GM18858 (cell line): ENCODE data around the gene IGF2BP2.
"Not testable (repeated sequence)": the region's sequence is repeated elsewhere in the genome, so short reads cannot be mapped to it uniquely, and the experiment has no call there.

Experiments
- ATAC-seq: cut with Tn5 transposase; IDR thresholded peaks from one replicate; pipeline ENCODE4 v1.9.1; 2021; ENCODE audit not compliant: unreplicated experiment

IGF2BP2 gene

DNA sequence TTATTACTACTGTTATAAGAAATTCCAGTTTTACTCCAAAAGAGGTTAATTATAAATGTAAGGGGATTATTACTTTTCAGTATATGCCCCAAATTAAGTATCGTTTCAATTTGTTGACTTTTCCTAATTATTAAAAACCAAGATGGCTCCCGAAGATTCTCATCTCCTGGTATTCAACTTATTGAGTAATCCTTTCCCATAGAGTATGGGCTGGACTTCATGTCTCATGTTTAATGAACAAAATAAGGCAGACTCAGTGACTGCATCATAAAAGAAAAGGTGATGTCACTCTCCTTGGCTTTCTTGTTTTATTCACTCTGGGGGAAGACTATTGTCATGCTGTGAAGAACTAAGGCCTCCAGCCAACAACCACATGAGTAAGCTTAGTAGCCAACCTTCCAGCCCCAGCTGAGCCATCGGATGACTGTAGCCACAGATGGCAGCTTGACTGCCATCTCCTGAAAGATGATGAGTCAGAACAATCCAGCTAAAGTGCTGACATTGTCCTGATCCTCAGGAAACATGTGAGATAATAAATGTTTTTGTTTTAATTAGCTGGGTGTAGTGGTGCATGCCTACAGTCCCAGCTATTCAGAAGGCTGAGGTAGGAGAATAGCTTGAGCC, 17.3 kb downstream of the IGF2BP2 start:
- ATAC-seq = no peak

DNA sequence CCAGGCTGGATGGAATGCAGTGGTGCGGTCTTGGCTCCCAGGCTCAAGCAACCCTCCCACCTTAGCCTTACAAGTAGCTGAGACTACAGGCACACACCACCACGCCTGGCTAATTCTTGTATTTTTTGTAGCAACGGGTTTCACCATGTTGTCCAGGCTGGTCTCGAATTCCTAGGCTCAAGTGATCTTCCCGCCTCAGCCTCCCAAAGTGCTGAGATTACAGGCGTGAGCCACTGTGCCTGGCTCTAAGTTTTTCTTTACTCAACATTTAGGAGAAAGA, 26.1 kb downstream of the IGF2BP2 start:
- not testable (repeated sequence) for ATAC-seq

DNA sequence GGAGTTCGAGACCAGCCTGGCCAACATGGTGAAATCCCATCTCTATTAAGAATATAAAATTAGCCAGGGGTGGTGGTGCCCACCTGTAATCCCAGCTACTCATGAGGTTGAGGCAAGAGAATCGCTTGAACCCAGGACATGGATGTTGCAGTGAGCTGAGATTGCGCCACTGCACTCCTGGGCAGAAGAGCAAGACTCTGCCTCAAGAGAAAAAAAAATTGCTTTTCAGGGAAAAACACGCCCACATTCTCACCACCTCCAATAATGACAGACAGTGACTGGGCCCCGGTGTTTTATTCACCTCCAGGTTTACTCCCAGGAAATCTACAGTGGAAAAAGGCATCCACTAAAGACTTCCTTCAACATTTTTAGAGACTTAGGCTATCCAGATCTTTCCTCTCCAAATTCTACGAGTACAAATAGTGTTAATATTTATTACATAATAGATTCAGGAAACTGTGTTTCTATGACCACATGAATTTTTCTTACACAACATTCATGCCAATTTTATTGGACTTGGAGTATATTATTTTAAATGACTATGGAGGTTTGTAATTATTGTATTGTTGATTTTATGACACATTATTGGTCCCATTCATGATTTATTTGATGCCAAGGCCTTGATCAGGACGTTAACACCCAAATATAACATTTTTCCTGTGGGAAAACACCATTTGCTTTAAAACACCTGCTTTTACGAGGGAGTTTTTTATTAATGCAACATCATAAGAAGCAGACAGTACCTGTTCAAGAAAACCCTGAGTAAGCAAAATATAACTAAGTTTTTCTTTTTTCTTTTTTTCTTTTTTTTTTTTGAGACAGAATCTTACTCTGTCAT, 26.6 kb downstream of the IGF2BP2 start:
- no peak for ATAC-seq

DNA sequence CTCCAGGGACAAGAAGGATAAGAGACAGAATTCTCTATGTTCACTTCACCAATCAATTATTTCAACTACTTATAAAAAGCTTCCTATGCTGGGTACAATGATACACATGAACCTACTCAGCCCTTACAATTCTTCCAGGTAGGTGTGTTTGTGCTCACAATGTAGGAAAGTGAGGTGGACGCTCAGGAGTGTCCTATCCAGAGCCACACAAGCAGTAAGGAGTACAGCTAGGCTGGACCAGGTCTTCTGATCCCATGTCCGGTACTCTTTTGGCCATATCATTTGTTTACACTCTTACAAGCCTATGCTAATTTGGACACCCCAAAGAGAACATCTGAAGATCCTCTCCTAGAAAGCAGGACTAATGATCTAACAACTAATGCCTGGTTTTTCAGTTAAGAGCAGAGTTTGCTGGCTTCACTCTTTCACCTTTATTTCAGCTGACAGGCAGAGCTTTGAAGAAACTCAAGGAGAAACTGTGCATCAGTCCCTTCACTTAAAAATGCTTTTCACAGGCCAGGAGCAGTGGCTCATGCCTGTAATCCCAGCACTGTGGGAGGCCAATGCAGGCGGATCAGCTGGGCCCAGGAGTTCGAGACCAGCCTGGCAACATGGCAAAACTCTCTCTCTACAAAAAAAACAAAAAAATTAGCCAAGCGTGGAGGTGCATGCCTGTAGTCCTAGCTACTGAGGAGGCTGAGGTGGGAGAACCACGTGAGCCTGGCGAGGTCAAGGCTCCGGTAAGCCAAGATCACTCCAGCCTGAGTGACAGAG, 27.5 kb downstream of the IGF2BP2 start:
- ATAC-seq = no peak

DNA sequence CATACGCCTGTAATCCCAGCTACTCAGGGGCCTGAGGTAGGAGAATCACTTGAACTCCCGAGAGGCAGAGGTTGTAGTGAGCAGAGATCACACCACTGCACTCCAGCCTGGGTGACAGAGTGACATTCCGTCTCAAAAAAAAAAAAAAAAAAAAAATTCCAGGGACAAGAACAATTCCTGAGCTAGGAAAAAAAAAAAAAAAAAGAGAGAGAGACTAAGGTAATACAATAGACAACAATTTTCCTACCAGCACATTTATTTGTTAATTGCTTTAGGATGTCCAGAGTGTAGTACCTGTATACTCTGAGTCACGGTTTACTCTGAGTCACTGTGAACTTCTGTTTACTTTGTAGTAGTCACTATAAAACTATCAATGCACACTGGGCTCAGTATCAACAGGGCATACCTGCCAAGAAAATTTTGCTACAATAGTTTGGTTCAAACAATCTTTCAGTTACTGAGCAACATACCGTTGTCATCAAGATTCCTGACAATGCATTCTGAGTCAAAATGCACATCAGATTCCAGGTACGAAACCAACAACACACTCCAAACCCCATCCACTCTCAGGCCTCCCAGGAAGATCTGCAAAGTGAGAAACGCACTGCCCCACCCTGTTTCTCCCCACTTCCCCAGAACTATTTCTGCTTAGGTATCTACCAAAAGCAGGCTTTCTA, 28.3 kb downstream of the IGF2BP2 start:
- no peak for ATAC-seq

DNA sequence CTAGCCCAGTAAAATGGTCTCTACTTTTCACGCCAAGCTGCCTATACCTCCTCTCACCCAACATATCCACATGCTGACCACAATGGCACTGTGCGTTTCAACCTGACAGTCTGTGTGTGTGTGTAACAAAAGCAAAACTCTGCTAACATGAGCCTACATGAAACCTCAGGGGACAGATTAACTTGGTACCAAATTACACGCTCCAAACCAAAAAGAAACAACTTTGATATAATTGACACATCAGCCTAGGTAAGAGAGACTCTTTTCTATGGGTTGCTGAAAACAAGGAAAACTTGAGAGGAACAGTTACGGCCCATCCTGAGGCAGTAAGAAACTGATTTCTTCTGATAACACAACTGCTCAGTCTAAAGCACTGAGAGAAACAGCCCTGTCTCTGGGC, 31.5 kb downstream of the IGF2BP2 start:
- ATAC-seq = no peak

DNA sequence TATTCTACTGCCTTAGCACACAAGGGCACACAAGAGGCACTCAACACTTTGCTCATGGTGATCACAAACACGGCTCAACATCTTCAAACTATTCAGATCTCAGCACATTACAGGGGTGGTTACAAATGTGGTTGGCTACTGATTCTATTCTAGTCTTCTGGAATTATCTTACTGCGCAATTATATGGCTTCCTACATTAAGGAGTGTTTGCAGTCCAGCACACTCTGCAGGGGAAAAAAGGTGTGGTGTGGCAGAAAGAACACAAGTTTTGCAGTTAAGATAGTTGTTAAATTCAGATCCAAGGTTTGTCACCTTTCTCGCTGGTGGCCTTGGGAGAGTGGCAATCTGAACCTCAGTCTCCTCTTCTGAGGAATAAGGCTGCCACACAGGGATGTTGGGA, 31.9 kb downstream of the IGF2BP2 start:
- ATAC-seq = no peak

DNA sequence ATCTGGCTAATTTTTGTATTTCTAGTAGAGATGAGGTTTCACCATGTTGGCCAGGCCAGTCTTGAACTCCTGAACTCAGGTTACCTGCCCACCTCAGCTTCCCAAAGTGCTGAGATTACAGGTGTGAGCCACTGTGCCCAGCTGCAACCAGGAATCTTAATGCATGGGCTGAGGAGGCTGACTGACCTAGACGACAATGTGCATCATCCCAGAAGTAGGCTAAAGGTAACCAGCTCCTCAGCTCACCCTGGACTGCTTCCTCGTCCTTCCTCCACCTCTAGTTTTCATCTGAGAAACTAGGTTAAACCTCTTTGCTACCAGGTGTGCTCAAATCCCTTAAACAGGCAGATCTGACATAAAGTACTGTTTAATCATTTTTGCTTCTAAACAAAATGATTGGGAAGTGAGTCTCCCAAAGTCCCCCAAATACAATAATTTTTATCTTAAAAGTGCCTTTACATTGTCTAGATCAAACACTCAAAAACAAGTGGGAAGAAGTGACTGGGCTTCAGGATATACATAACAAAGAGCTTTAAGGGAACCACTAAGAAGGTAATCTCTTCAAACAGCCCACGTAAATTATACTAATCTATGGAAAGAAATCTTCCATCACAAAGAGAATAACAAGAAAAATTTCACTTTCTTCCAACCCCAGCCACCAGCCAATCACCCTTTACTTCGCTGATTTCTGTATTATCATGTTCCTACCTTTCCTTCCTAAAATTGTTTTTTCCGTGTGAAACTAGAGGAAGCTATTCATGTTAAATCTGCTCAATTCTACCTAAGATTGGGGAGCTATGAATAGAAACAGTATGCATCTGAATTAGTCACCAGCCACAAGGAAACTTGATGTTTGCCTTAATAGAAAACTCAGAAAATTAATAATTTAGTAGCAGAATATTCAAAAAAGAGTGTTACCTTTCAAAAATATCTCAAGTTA, 34.7 kb downstream of the IGF2BP2 start:
- no peak for ATAC-seq

DNA sequence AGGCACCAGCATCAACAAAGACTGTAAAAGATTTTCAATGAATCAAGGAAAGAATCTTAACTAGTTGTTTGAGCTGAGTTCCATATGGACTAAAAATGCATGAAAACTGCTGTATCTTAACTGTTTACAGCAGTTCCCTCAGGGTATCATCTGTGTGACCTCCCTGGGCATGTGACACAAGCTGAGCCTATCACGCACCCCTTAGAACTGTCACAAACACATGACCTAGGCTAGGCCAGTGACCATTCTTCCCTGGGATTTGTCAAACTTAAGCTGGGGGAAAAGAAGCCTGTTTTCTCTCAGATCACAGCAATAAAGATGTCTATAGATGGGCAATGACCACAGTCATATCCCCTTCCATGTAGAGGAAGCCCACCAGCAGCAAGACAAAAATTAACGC, 35.7 kb downstream of the IGF2BP2 start:
- no peak for ATAC-seq

DNA sequence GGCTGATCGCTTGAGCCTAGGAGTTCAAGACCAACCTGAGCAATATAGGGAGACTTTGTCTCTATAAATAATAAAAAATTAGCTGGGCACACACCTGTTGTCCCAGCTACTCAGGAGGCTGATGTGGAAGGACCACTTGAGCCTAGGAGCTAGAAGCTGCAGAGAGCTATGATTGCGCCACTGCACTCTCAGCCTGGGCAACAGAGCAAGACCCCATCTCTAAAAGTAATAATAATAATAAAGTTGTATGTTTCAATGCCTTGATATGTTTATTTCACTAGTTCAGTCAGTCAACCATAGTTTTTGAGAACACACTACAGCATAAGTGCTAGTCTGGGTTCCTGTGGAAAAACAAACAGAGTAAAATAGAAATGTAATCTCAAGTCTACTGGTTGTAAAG, 36.5 kb downstream of the IGF2BP2 start:
- no peak for ATAC-seq

DNA sequence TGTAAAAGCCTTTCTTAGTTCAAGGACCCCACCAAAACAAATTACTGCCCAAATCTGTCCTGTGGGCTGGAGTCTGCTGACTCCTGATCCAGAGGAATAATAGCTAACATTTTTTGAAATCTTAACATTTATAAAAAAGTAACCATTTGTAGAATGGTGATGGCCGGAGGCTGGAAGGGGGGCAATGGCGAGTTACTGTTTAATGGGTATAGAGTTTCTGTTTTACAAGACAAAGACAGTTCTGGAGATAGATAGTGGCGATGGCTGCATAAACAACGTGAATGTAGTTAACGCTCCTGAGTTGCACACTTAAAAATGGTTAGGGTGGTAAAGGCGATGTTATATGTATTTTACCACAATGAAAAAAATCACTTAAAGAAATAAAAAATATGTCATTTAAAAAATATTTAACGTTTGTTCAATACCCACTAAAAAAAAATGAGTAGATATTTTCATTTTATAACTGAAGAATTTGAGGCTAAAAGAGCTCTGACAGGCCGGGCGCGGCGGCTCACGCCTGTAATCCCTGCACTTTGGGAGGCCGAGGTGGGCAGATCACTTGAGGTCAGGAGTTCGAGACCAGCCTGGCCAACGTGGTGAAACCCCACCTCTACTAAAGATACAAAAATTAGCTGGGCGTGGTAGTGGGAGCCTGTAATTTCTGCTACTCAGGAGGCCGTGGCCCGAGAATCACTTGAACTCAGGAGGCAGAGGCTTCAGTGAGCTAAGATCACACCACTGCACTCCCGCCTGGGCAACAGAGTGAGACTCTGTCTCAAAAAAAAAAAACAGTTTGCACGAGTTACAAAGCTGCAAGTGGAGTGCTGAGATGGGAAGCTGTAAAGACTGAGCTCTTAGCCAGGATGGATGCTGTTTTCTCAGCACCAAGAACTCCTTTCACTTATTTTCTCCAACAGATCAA, 37.6 kb downstream of the IGF2BP2 start:
- ATAC-seq = no peak

DNA sequence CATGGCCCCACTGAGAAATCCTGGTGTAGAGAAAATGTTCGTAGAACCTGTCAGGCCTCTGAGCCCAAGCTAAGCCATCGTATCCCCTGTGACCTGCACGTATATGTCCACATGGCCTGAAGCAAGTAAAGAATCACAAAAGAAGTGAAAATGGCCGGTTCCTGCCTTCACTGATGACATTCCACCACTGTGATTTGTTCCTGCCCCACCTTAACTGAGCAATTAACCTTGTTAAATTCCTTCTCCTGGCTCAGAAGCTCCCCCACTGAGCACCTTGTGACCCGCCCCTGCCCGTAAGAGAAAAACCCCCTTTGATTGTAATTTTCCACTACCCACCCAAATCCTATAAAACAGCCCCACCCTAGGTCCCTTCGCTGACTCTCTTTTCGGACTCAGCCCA, 38.6 kb downstream of the IGF2BP2 start:
- not testable (repeated sequence) for ATAC-seq

DNA sequence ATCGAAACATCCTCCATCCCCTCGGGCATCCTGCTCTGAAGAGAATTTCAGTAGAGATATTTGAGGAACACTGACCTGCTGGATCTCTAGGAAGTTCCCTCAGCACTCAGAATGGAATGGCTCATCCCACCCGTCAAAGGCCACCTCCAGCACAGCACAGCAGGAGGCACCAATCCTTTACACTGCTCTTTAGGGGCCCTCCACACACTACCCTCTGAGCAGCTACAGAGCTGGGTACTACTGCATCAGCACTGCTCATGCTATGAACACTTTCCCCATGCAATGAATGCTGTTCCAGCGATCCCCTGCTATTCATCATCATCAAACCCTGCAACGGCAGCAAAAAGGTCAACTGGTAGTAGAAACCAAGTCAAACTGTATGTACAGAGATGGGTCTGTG, 40.5 kb downstream of the IGF2BP2 start:
- ATAC-seq = no peak

DNA sequence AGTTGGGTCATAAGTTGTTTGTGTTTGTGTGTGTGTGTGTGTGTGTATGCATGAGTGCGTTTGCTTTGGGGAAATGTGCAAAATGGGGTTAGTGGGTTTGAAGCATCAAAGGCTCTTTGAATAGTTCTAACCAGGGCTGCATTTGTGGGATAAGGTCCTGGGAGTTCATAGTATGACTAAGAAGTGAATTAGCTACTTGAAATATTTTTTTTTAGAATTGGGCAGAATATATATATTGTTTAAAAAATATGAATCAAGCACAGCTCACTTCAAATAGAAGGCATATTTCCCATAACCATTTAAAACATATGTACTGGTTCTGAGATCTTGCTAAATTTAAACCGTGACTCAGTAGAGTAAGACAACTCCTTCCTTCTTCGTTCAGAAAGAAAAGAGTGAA, 43.1 kb downstream of the IGF2BP2 start:
- ATAC-seq = no peak

DNA sequence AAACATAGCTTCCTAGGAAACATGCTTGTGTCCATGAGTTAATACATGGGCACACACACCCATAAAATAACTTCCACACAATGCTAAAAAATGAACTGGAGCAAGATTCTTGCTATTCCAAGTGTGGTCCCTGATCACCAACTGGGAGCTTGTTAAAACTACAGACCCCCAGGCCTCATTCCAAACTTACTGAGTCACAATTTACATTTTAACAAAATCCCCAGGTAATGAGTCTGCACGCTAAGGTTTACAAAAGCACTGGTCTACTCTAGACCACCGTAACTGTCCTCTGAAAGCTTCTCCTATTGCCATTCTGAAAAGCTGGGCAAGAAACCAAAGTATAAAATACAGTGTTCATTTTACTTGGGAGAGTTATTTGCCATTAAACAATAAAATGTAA, 45.4 kb downstream of the IGF2BP2 start:
- no peak for ATAC-seq

DNA sequence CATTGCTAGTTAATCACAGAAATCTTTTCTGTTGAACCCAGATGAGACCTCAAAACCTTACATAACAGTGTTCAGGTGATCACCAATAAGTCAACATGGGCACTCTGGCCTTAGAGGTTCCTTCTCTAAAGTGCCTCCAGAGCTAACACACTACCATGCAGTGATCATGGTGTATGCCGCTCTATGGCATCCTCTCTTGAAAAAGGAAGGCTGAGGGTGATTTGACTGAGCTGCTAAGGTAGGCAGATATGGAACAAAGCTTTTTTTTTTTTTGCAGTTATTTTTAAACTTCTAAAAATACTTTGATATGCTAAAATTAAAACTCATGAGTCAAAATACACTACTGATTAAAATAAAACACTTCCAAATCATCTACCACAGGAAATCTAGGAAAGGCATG, 46.0 kb downstream of the IGF2BP2 start:
- no peak for ATAC-seq

DNA sequence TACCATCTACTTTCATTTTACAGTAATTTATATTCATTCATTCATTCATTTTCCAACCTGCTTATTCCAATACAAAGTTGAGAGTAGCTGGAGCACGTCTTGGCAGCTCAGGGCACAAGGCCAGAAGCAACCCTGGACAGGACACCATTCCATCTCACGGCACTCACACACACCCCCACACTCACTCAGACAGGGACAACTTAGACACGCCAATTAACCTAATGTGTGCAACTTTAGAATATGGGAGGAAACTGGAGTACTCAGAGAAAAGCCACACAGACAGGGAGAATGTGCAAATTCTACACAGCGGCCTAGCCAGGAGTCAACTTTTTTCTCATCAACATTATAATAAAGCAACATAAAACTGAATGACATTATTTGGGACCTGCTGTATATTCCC, 46.7 kb downstream of the IGF2BP2 start:
- no peak for ATAC-seq

DNA sequence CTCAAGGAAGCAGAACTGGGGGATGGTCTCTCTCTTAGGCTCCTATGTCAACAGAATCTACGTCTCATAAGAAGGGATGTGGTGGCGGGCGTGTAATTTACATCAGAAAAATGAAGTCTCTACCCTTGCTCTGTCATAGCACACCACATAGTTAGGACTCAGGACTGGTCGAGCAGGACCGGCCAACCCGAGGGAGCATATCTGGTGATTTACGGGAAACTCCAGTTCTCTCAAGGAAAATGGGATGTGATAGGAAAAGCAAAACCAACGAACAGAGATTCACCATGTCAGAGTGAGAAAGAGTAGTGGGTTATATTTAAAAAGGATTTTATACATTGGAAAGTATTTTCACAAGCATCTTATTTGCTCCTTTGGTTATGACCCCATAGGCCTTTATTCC, 54.7 kb downstream of the IGF2BP2 start:
- ATAC-seq = no peak

DNA sequence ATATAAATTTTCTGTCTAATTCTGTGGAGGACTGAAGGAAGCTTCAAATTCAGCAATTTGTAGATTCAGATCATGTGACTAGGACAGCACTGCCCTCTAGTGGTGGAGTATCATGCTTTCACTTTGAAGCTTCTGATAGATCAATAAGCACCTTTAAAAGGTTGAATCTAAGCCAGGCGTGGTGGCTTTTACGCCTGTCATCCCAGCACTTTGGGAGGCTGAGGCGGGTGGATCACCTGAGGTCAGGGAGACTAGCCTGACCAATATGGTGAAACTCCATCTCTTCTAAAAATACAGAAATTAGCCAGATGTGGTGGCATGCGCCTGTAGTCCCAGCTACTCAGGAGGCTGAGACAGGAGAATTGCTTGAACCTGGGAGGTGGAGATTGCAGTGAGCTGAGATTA, 56.3 kb downstream of the IGF2BP2 start:
- not testable (repeated sequence) for ATAC-seq
